ENCODE measurements around the gene VSIG10L. TPM values are rescaled to one million over a fixed set of nuclear protein-coding genes. Genes with fewer than 3 reads are reported as not detected.

Gene VSIG10L
- total and polyA plus RNA-seq, 2 donors from 2014 or later, result 1.8 to 2.2 TPM

DNA sequence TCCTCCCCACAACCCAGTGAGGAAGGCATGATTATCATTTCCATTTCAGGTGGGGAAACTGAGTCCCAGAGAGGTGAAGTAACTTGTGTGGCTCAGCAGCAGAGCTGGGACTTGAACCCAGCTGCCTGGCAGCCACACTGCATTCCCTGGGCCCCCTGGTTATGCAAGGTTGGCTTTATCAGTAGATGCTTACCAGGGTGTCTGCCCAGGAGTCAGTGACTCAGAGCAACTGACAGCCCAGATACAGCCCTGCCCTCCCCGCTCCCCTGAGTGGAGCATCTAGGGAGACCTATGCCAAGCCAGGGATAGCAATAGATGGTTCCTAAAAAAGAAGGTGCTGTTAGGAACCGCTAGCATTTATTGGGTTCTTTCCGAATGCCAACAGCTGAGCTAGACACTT lies 24.6 kb downstream of the VSIG10L start:
- Histone ChIP-seq H3K9ac (ENCODE audit: low read length in 3 of 3) (no peak overlapping the region), H3K27ac (ENCODE audit: low read depth in 2 of 2, low read length in 2 of 2) (no peak overlapping the region), H3K4me3 (ENCODE audit: low read length in 3 of 3) (no peak overlapping the region), H3K9me3 (ENCODE audit: control insufficient read depth in 2 of 3, insufficient read depth in 1 of 3, low read length in 3 of 3) (peaks cover 0 to 4% (median 0%) of the 10 kb centered on the region in 3 donors), H3K27me3 (ENCODE audit: control insufficient read depth, insufficient read depth, low read length) (peaks cover 3% of the 10 kb centered on the region), H3K4me1 (ENCODE audit: control insufficient read depth in 2 of 3, insufficient read depth in 2 of 3, low read depth in 1 of 3, low read length in 3 of 3) (peaks cover 0 to 7% (median 3%) of the 10 kb centered on the region in 3 donors), H3K36me3 (ENCODE audit: control insufficient read depth in 2 of 3, insufficient read depth in 3 of 3, low read length in 3 of 3) (no peaks in the 10 kb centered on the region)
- TF ChIP-seq, protein P1, sequence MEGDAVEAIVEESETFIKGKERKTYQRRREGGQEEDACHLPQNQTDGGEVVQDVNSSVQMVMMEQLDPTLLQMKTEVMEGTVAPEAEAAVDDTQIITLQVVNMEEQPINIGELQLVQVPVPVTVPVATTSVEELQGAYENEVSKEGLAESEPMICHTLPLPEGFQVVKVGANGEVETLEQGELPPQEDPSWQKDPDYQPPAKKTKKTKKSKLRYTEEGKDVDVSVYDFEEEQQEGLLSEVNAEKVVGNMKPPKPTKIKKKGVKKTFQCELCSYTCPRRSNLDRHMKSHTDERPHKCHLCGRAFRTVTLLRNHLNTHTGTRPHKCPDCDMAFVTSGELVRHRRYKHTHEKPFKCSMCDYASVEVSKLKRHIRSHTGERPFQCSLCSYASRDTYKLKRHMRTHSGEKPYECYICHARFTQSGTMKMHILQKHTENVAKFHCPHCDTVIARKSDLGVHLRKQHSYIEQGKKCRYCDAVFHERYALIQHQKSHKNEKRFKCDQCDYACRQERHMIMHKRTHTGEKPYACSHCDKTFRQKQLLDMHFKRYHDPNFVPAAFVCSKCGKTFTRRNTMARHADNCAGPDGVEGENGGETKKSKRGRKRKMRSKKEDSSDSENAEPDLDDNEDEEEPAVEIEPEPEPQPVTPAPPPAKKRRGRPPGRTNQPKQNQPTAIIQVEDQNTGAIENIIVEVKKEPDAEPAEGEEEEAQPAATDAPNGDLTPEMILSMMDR (IDR thresholded peaks at IDR 0.05; ENCODE audit: borderline replicate concordance, extremely low read depth, insufficient read depth), result no peak
- DNase-seq (no peak), FAIRE-seq (no peak)
- intact Hi-C loops (cut with DNase I), result no loop called here

DNA sequence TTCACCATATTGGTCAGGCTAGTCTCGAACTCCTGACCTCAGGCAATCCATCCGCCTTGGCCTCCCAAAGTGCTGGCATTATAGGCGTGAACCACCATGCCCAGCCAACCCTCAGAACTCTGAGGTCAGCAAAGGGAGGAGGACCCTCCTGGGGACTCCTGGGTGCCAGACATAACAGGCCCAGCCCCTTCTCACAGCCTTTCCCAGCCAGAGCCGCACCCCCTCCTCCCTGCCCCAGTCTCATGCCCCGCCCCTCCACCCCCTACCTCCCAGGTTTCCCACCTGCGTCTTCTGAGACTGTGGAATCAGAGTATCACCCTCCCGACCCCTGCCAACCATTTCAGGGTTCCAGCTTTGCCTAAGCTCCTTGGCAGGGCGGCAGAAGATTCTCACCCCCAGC lies 25.3 kb downstream of the VSIG10L start:
- TF ChIP-seq, protein P1 (IDR thresholded peaks at IDR 0.05; ENCODE audit: borderline replicate concordance, extremely low read depth, insufficient read depth), result no peak
- intact Hi-C loops (cut with DNase I), result no loop called here
- H3K4me1 ChIP-seq (ENCODE audit: control insufficient read depth in 2 of 3, insufficient read depth in 2 of 3, low read depth in 1 of 3, low read length in 3 of 3), result peaks cover 0 to 7% (median 3%) of the 10 kb centered on the region in 3 donors
- peaks cover 0 to 4% (median 0%) of the 10 kb centered on the region in 3 donors for H3K9me3 ChIP-seq (ENCODE audit: control insufficient read depth in 2 of 3, insufficient read depth in 1 of 3, low read length in 3 of 3)
- H3K9ac ChIP-seq (ENCODE audit: low read length in 3 of 3), result no peak overlapping the region
- no peak for FAIRE-seq
- H3K27ac ChIP-seq (ENCODE audit: low read depth in 2 of 2, low read length in 2 of 2), result no peak overlapping the region
- H3K4me3 ChIP-seq (ENCODE audit: low read length in 3 of 3), result no peak overlapping the region
- H3K36me3 ChIP-seq (ENCODE audit: control insufficient read depth in 2 of 3, insufficient read depth in 3 of 3, low read length in 3 of 3), result no peaks in the 10 kb centered on the region
- DNase-seq, result no peak
- H3K27me3 ChIP-seq (ENCODE audit: control insufficient read depth, insufficient read depth, low read length), result peaks cover 3% of the 10 kb centered on the region

DNA sequence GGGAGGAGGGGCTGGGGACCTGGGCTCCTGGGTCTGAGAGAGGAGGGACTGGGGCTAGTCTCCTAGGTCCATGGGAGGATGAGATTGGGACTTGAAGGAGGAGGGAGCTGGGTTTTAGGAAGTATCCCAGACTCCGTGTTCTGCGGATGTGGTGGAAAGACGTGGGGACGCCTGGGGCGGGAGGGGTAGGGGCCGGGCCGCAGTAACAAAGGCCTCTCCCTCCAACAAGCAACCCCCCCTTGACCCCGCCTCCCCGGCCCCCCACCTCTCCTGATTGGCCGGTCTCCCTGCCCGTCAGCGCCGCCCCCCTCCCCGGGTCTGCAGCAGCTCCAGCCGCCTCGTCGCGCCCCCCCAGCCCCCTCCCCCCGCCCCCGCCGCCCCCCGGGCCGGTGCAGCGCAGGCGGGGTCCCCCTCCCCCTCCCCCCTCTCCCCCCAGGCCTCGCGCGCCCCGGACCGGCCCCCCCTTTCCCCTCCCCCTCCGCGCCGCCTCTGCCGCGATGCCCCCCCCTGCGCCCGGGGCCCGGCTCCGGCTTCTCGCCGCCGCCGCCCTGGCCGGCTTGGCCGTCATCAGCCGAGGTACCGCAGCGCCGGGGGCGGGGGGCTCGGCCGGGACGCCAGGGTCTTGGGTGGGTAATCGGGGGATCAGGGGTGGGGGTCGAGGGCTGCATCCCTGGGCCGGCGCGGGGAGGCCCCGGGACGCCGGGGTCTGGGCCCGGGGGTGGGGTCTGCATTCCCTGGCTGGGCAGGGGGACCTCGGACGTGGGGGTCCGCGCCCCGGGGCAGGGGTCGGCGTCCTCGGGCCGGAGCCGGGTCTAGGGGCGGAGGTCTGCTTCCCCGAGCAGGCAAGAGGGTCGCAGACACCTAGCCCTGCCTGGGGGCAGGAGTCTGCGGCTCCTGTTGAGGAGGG lies 30.3 kb downstream of the VSIG10L start, which contains the start of gene IGLON5:
Gene IGLON5 (plus strand): TSS at position 294 of the 907 bp plus-strand sequence. CDS start 204 bp downstream, at position 498.
- no peaks in the 10 kb centered on the region for H3K36me3 ChIP-seq (ENCODE audit: control insufficient read depth in 2 of 3, insufficient read depth in 3 of 3, low read length in 3 of 3)
- intact Hi-C loops (cut with DNase I), result no loop called here
- peaks cover 0 to 9% (median 2%) of the 10 kb centered on the region in 3 donors for H3K9me3 ChIP-seq (ENCODE audit: control insufficient read depth in 2 of 3, insufficient read depth in 1 of 3, low read length in 3 of 3)
- no peaks in the 10 kb centered on the region for H3K4me1 ChIP-seq (ENCODE audit: control insufficient read depth in 2 of 3, insufficient read depth in 2 of 3, low read depth in 1 of 3, low read length in 3 of 3)
- FAIRE-seq, result no peak
- H3K9ac ChIP-seq (ENCODE audit: low read length in 3 of 3), result no peak within 1 kb of the TSS
- no peak within 1 kb of the TSS for H3K4me3 ChIP-seq (ENCODE audit: low read length in 3 of 3)
- TF ChIP-seq, protein P1 (IDR thresholded peaks at IDR 0.05; ENCODE audit: borderline replicate concordance, extremely low read depth, insufficient read depth), result no peak
- H3K27me3 ChIP-seq (ENCODE audit: control insufficient read depth, insufficient read depth, low read length), result peaks cover 9% of the 10 kb centered on the region
- peak in 2 of 5 donors; percentile 42 to 81 for DNase-seq
- no peak within 1 kb of the TSS for H3K27ac ChIP-seq (ENCODE audit: low read depth in 2 of 2, low read length in 2 of 2)
